MM.1S (cell line): Measurements from ENCODE around the gene KRTAP4-12.
"Not testable (repeated sequence)": the region's sequence is repeated elsewhere in the genome, so short reads cannot be mapped to it uniquely, and the experiment has no call there.

ENCODE experiments used
- DNase-seq: peaks from one replicate; pipeline ENCODE4 v3.0.0-alpha.2; 2015
- H2AFZ ChIP-seq: fragments of 300-600 bp; sonication (generic); 2 replicates; pipeline ENCODE4 v1.6.0; 2016; ENCODE audit warnings: antibody characterized with exemption, low read length
- H3F3A ChIP-seq: fragments of 300-600 bp; sonication (generic); 2 replicates; pipeline ENCODE4 v1.6.1; 2016; ENCODE audit warnings: mild to moderate bottlenecking, antibody characterized with exemption, low read length, moderate library complexity, mixed read lengths; ENCODE audit not compliant: insufficient read depth
- H3K27ac ChIP-seq: fragments of 300-600 bp; sonication (generic); 2 replicates; pipeline ENCODE4 v1.5.1; 2016; ENCODE audit warnings: mild to moderate bottlenecking, low read length
- H3K27me3 ChIP-seq: fragments of 300-600 bp; sonication (generic); replicated peaks from 2 replicates; pipeline ENCODE4 v1.6.0; 2016; ENCODE audit warnings: low read length; ENCODE audit not compliant: insufficient read depth
- H3K36me3 ChIP-seq: fragments of 300-600 bp; sonication (generic); replicated peaks from 2 replicates; pipeline ENCODE4 v1.6.1; 2016; ENCODE audit warnings: mild to moderate bottlenecking, low read length, mixed read lengths; ENCODE audit not compliant: insufficient read depth
- H3K4me1 ChIP-seq: fragments of 300-600 bp; sonication (generic); 2 replicates; pipeline ENCODE4 v1.6.1; 2016; ENCODE audit warnings: low read length, mixed read lengths
- H3K4me2 ChIP-seq: fragments of 300-600 bp; sonication (generic); 2 replicates; pipeline ENCODE4 v1.6.0; 2016; ENCODE audit warnings: low read depth, low read length
- H3K4me3 ChIP-seq: fragments of 300-600 bp; sonication (generic); 2 replicates; pipeline ENCODE4 v1.5.1; 2016; ENCODE audit warnings: low read length, mixed read lengths
- H3K79me2 ChIP-seq: fragments of 300-600 bp; sonication (generic); 2 replicates; pipeline ENCODE4 v1.6.1; 2016; ENCODE audit warnings: mixed run types, low read length, mixed read lengths
- H3K9ac ChIP-seq: fragments of 300-600 bp; sonication (generic); 2 replicates; pipeline ENCODE4 v1.6.1; 2016; ENCODE audit warnings: low read length, mixed read lengths
- H3K9me2 ChIP-seq: fragments of 300-600 bp; sonication (generic); replicated peaks from 2 replicates; pipeline ENCODE4 v1.6.1; 2016; ENCODE audit warnings: mild to moderate bottlenecking, low read length, mixed read lengths; ENCODE audit not compliant: insufficient read depth
- H3K9me3 ChIP-seq: fragments of 300-600 bp; sonication (generic); replicated peaks from 2 replicates; pipeline ENCODE4 v1.6.1; 2016; ENCODE audit warnings: mild to moderate bottlenecking, low read length, mixed read lengths; ENCODE audit not compliant: insufficient read depth
- H4K20me1 ChIP-seq: fragments of 300-600 bp; sonication (generic); 2 replicates; pipeline ENCODE4 v1.6.1; 2016; ENCODE audit warnings: mild to moderate bottlenecking, low read length, moderate library complexity, mixed read lengths; ENCODE audit not compliant: insufficient read depth
- CTCF ChIP-seq: fragments of 300-600 bp; sonication (generic); IDR thresholded peaks from 2 replicates; pipeline ENCODE4 v1.5.1; 2016; ENCODE audit warnings: antibody characterized with exemption, low read length, mixed read lengths
- EZH2 ChIP-seq: fragments of 300-600 bp; sonication (generic); optimal IDR thresholded peaks from 2 replicates; pipeline ENCODE3; 2017; ENCODE audit warnings: low read depth, mild to moderate bottlenecking, antibody characterized with exemption, low read length, mixed read lengths
- EZH2phosphoT487 ChIP-seq: fragments of 300-600 bp; sonication (generic); IDR thresholded peaks from 2 replicates; pipeline ENCODE4 v1.6.1; 2018; ENCODE audit warnings: antibody characterized with exemption, low read length

The KRTAP4-12 gene

GRCh38 chr17:41096055-41096454, 27.9 kb downstream of the KRTAP4-12 start:
- Histone ChIP-seq H3K4me3 (no peak overlapping the region), H3K27ac (no peak overlapping the region), H3F3A (no peaks in the 10 kb centered on the region), H3K27me3 (no peaks in the 10 kb centered on the region), H3K79me2 (no peaks in the 10 kb centered on the region), H3K36me3 (no peaks in the 10 kb centered on the region), H3K4me2 (no peak overlapping the region), H2AFZ (no peak overlapping the region), H3K4me1 (no peaks in the 10 kb centered on the region), H3K9ac (no peak overlapping the region), H3K9me3 (no peaks in the 10 kb centered on the region), H3K9me2 (no peaks in the 10 kb centered on the region), H4K20me1 (no peaks in the 10 kb centered on the region)
- TF ChIP-seq CTCF (no peak), EZH2phosphoT487 (no peak), EZH2 (no peak)
- no peak for DNase-seq

GRCh38 chr17:41088760-41089352, 35.1 kb downstream of the KRTAP4-12 start:
- H3K9me2 ChIP-seq, DNase-seq, H3K9ac ChIP-seq, H3K27ac ChIP-seq, H3F3A ChIP-seq, H3K79me2 ChIP-seq, H3K9me3 ChIP-seq, H3K36me3 ChIP-seq, H4K20me1 ChIP-seq, H2AFZ ChIP-seq, H3K4me3 ChIP-seq, H3K4me2 ChIP-seq, H3K4me1 ChIP-seq, H3K27me3 ChIP-seq: not testable (repeated sequence)

GRCh38 chr17:41084100-41084856, 39.7 kb downstream of the KRTAP4-12 start, which contains the start of gene KRTAP4-7:
Gene KRTAP4-7, plus strand, starts transcription at chr17:41084150. Its CDS starts 57 bp downstream, at chr17:41084207.
- not testable (repeated sequence) for H3K9ac ChIP-seq, H3K36me3 ChIP-seq, H2AFZ ChIP-seq, H3K27me3 ChIP-seq, H3K9me2 ChIP-seq, H3K4me3 ChIP-seq, H3K4me1 ChIP-seq, DNase-seq, H3K9me3 ChIP-seq, H4K20me1 ChIP-seq, H3F3A ChIP-seq, H3K27ac ChIP-seq, H3K79me2 ChIP-seq, H3K4me2 ChIP-seq

GRCh38 chr17:41083427-41083826, 40.6 kb downstream of the KRTAP4-12 start:
- H3K9me2 ChIP-seq, H3K79me2 ChIP-seq, H4K20me1 ChIP-seq, DNase-seq, H3K4me2 ChIP-seq, H3K4me1 ChIP-seq, H3K9ac ChIP-seq, H3F3A ChIP-seq, H2AFZ ChIP-seq, H3K27me3 ChIP-seq, H3K4me3 ChIP-seq, H3K9me3 ChIP-seq, H3K36me3 ChIP-seq, H3K27ac ChIP-seq: not testable (repeated sequence)
